Measurements from ENCODE around the gene GNA14. TPM values are rescaled to one million over a fixed set of nuclear protein-coding genes. Genes with fewer than 3 reads are reported as not detected.
A peak's percentile ranks its signal among the peaks of the same experiment; 100 is the strongest.

Gene GNA14
- total RNA-seq, 1 donor from 2014 or later: 15.6 TPM

DNA sequence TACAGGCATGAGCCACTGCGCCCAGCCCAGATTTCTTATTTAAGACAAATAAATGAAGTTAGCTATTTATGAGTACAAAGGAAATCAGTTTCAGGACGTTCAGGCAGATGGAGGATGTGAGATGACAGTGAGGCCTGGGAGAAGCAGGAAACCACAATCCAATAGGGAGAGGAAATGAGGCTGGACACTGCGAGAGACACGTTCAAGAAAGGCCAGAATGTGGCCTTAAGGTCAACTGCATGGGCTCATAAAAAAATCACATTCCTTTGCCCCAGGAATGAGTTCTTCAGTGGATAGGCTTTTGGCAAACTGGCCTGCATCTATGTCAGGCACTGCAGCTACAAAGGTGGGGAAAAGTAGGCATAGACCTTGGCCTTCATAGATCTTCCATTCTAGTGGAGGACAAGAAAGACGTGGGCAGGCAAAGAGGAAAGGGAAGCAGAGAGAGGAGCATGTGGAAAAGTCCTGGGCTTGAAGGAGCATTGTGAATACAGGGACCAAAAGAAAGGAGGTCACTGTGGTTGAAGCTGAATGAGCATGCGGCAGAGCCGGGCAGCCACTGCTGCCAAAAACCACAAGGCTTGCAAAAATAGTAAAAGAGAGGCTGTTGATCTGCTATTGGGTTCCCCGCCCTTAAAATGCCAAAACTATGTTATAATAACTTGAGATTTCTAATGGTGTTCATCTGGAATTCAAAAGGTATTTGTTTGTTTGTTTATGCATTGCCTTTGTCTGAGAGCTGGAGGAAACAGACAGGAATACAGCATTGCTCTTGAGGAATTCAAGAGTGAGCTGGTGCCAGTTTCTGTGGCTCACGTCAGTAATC, 133.0 kb downstream of the GNA14 start:
- peak overlapping the region; percentile 21 for H3K27ac ChIP-seq
- H3K27me3 ChIP-seq (ENCODE audit: low read depth): no peaks in the 10 kb centered on the region
- peaks cover 25% of the 10 kb centered on the region for H3K4me1 ChIP-seq
- ATAC-seq (peak; percentile 50 to 67), DNase-seq (no peak)
- intact Hi-C loops (cut with DNase I): no loop called here
- H3K4me3 ChIP-seq: no peak overlapping the region
- no peaks in the 10 kb centered on the region for H3K9me3 ChIP-seq
- H3K36me3 ChIP-seq: no peaks in the 10 kb centered on the region
- TF ChIP-seq, protein P1, sequence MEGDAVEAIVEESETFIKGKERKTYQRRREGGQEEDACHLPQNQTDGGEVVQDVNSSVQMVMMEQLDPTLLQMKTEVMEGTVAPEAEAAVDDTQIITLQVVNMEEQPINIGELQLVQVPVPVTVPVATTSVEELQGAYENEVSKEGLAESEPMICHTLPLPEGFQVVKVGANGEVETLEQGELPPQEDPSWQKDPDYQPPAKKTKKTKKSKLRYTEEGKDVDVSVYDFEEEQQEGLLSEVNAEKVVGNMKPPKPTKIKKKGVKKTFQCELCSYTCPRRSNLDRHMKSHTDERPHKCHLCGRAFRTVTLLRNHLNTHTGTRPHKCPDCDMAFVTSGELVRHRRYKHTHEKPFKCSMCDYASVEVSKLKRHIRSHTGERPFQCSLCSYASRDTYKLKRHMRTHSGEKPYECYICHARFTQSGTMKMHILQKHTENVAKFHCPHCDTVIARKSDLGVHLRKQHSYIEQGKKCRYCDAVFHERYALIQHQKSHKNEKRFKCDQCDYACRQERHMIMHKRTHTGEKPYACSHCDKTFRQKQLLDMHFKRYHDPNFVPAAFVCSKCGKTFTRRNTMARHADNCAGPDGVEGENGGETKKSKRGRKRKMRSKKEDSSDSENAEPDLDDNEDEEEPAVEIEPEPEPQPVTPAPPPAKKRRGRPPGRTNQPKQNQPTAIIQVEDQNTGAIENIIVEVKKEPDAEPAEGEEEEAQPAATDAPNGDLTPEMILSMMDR (IDR thresholded peaks at IDR 0.05): no peak

DNA sequence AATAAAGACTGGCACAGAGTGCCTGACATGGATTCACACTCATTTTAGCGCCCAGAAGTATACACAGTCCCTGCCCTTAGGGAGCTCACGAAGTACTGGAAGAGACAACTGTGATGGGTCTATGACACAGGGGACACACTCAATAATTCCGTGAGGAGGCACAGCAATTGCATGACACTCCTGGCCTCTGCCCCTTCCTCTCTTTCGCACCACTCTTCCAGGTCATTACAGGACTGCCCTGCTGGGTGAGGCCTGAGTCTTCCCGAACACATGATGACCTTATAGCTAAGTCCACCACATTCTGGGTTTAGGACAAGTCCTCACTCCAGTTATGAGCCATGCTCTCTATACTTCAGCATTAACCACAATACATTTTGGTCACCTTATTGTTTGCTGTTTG, 134.7 kb downstream of the GNA14 start:
- DNase-seq: no peak
- Histone ChIP-seq H3K9me3 (no peaks in the 10 kb centered on the region), H3K4me1 (peaks cover 25% of the 10 kb centered on the region), H3K4me3 (no peak overlapping the region), H3K36me3 (no peaks in the 10 kb centered on the region), H3K27ac (no peak overlapping the region), H3K27me3 (ENCODE audit: low read depth) (no peaks in the 10 kb centered on the region)
- TF ChIP-seq, protein P1 (IDR thresholded peaks at IDR 0.05): no peak
- intact Hi-C loops (cut with DNase I): no loop called here
- ATAC-seq: no peak

DNA sequence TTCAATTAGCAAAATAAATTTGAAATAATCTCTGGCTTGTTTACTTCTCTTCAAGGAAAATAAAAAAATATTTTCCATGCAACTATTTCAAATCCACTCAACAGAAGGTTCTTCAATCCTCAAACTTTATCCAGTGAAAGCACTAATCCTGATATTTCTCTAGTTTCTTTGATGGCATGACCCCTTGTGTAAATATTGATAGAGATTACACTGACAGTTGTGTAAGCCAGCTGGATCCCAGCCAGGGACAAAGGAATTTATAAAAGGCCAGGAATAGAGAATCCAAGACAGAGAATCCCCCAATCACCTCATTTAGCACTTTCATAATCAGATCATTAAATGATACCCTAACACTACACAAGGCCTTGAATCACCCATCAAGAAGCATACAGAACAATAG, 135.2 kb downstream of the GNA14 start:
- TF ChIP-seq, protein P1 (IDR thresholded peaks at IDR 0.05): no peak
- H3K36me3 ChIP-seq: no peaks in the 10 kb centered on the region
- ATAC-seq (no peak), DNase-seq (no peak)
- H3K27ac ChIP-seq: no peak overlapping the region
- H3K4me1 ChIP-seq: peaks cover 27% of the 10 kb centered on the region
- intact Hi-C loops (cut with DNase I): no loop called here
- no peak overlapping the region for H3K4me3 ChIP-seq
- no peaks in the 10 kb centered on the region for H3K27me3 ChIP-seq (ENCODE audit: low read depth)
- H3K9me3 ChIP-seq: no peaks in the 10 kb centered on the region

DNA sequence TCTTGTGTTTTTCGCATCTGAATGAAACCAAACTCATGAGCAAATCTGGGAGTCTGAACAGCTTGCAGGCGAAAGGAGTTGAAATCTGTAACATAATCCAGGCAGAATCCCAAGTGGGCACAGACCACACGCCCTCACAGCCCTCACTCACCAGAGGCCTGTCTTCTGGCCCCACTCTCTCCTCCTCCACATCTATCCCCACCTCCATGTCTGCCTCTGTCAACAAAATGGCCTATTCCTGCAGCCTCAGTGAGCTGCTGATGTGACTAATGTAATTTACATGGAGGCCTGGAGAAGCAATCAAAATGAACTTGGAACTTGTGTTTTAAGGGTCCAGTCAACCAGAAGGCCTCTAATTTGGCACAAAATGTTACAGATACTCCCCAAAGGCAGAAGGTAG, 136.6 kb downstream of the GNA14 start:
- no peak for DNase-seq
- Histone ChIP-seq H3K36me3 (no peaks in the 10 kb centered on the region), H3K4me3 (no peak overlapping the region), H3K27ac (no peak overlapping the region), H3K27me3 (ENCODE audit: low read depth) (no peaks in the 10 kb centered on the region), H3K4me1 (peaks cover 34% of the 10 kb centered on the region), H3K9me3 (no peaks in the 10 kb centered on the region)
- intact Hi-C loops (cut with DNase I): no loop called here
- TF ChIP-seq, protein P1 (IDR thresholded peaks at IDR 0.05): no peak
- ATAC-seq: no peak

DNA sequence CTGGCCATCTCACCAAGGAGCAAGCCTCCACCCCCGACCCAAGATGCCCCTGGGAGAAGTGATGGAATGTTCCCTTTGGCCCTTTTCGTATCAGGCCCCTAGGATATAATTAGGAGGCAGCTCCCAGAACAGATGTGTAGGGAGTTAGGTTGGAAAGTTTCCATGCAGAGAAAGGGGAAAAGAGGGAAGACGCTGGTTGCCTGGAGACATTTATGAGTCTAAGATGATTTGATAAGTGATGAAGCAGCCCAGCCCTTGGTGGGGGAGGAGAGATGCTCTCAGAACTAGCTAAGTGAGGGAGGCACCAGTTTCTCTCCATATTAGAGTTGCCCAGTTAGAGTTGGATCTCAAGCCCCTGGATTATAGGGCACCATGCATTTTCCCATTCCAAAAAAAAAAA, 137.5 kb downstream of the GNA14 start:
- no peaks in the 10 kb centered on the region for H3K27me3 ChIP-seq (ENCODE audit: low read depth)
- ATAC-seq: no peak
- H3K36me3 ChIP-seq: no peaks in the 10 kb centered on the region
- intact Hi-C loops (cut with DNase I): no loop called here
- H3K4me3 ChIP-seq: no peak overlapping the region
- no peaks in the 10 kb centered on the region for H3K9me3 ChIP-seq
- H3K27ac ChIP-seq: no peak overlapping the region
- DNase-seq: no peak
- TF ChIP-seq, protein P1 (IDR thresholded peaks at IDR 0.05): no peak
- peaks cover 28% of the 10 kb centered on the region for H3K4me1 ChIP-seq
